HEK293 (cell line): ENCODE results near the gene GSS.

ENCODE experiments used
- CTCF ChIA-PET: fragments of 350-600 bp; formaldehyde crosslinking; extraction: SDS; loops from one replicate; lab custom pipeline; 2021; ENCODE audit warnings: antibody characterized with exemption; lab: Yijun Ruan, JAX
- POLR2A ChIA-PET: fragments of 300-600 bp; formaldehyde crosslinking; extraction: SDS; loops from one replicate; lab custom pipeline; 2020; ENCODE audit warnings: antibody characterized with exemption, inconsistent platforms; lab: Yijun Ruan, JAX
- H3K27ac ChIP-seq: fragments of 200-500 bp; sonication (Bioruptor generic); 2 replicates; pipeline ENCODE4 v1.5.1; 2014; ENCODE audit warnings: low read depth, low read length, control low read depth, inconsistent platforms; ENCODE audit errors: extremely low read depth
- H3K36me3 ChIP-seq, 2 experiments: fragments of 200-500 bp in 1 of 2; sonication (Bioruptor generic) in 1 of 2; 1 replicate in 1 of 2; 2 replicates in 1 of 2; pipeline ENCODE4 v1.5.1; 2014 to 2017; ENCODE audit warnings: inconsistent platforms in 2 of 2, low read length in 2 of 2; ENCODE audit not compliant: control insufficient read depth in 2 of 2, insufficient read depth in 1 of 2
- H3K4me1 ChIP-seq: fragments of 200-500 bp; sonication (Bioruptor generic); 2 replicates; pipeline ENCODE4 v1.5.1; 2014; ENCODE audit warnings: mild to moderate bottlenecking, low read length, inconsistent platforms; ENCODE audit not compliant: control insufficient read depth, insufficient read depth
- H3K4me3 ChIP-seq: 2 replicates; pipeline ENCODE4 v1.5.1; 2011; ENCODE audit warnings: low read depth, mild to moderate bottlenecking, control low read depth, low read length, moderate library complexity
- H3K9me3 ChIP-seq: fragments of 200-500 bp; sonication (Bioruptor generic); 2 replicates; pipeline ENCODE4 v1.5.1; 2014; ENCODE audit warnings: low read depth, low read length, inconsistent platforms; ENCODE audit not compliant: control insufficient read depth, insufficient read depth
- ATF2 ChIP-seq: fragments of 450-650 bp; formaldehyde crosslinking; IDR thresholded peaks from 2 replicates; pipeline ENCODE4 v1.5.1; 2016; ENCODE audit warnings: missing biosample characterization, missing genetic modification characterization, low read depth
- FEZF1 ChIP-seq: fragments of 450-650 bp; formaldehyde crosslinking; IDR thresholded peaks from 2 replicates; pipeline ENCODE4 v1.5.1; 2016; ENCODE audit warnings: missing biosample characterization, missing genetic modification characterization
- KLF9 ChIP-seq: fragments of 450-650 bp; formaldehyde crosslinking; IDR thresholded peaks from 2 replicates; pipeline ENCODE4 v1.5.1; 2016; ENCODE audit warnings: missing biosample characterization, missing genetic modification characterization, low read depth
- PATZ1 ChIP-seq: fragments of 450-650 bp; formaldehyde crosslinking; IDR thresholded peaks from 2 replicates; pipeline ENCODE4 v1.5.1; 2016; ENCODE audit warnings: missing biosample characterization, missing genetic modification characterization
- PRDM10 ChIP-seq: fragments of 450-650 bp; formaldehyde crosslinking; IDR thresholded peaks from 2 replicates; pipeline ENCODE4 v1.5.1; 2016; ENCODE audit warnings: missing biosample characterization, missing genetic modification characterization
- SP3 ChIP-seq: fragments of 450-650 bp; formaldehyde crosslinking; IDR thresholded peaks from 2 replicates; pipeline ENCODE4 v1.5.1; 2016; ENCODE audit warnings: missing biosample characterization, missing genetic modification characterization
- TSHZ1 ChIP-seq: fragments of 450-650 bp; formaldehyde crosslinking; IDR thresholded peaks from 2 replicates; pipeline ENCODE4 v1.5.1; 2016; ENCODE audit warnings: missing biosample characterization, missing genetic modification characterization, borderline replicate concordance
- YY2 ChIP-seq: fragments of 450-650 bp; formaldehyde crosslinking; IDR thresholded peaks from 2 replicates; pipeline ENCODE4 v1.5.1; 2016; ENCODE audit warnings: missing biosample characterization, missing genetic modification characterization
- ZBTB44 ChIP-seq: fragments of 450-650 bp; IDR thresholded peaks from 2 replicates; pipeline ENCODE4 v1.5.1; 2018; ENCODE audit warnings: missing biosample characterization, mild to moderate bottlenecking, missing genetic modification characterization
- ZEB2 ChIP-seq: fragments of 450-650 bp; formaldehyde crosslinking; IDR thresholded peaks from 2 replicates; pipeline ENCODE4 v1.5.1; 2016; ENCODE audit warnings: missing biosample characterization, missing genetic modification characterization
- ZNF157 ChIP-seq: fragments of 450-650 bp; formaldehyde crosslinking; IDR thresholded peaks from 2 replicates; pipeline ENCODE4 v1.5.1; 2016; ENCODE audit warnings: missing biosample characterization, missing genetic modification characterization
- ZNF175 ChIP-seq: fragments of 450-650 bp; formaldehyde crosslinking; IDR thresholded peaks from 2 replicates; pipeline ENCODE4 v1.5.1; 2016; ENCODE audit warnings: missing biosample characterization, missing genetic modification characterization
- ZNF341 ChIP-seq: fragments of 450-650 bp; formaldehyde crosslinking; IDR thresholded peaks from 2 replicates; pipeline ENCODE4; 2016; ENCODE audit warnings: low read depth, missing biosample characterization, missing genetic modification characterization
- ZNF366 ChIP-seq: fragments of 450-650 bp; formaldehyde crosslinking; conservative IDR thresholded peaks from 2 replicates; pipeline ENCODE4 v1.5.1; 2016; ENCODE audit warnings: missing biosample characterization, missing genetic modification characterization
- ZNF518A ChIP-seq: fragments of 450-650 bp; formaldehyde crosslinking; conservative IDR thresholded peaks from 2 replicates; pipeline ENCODE4 v1.5.1; 2016; ENCODE audit warnings: low read depth, missing biosample characterization, missing genetic modification characterization
- ZNF704 ChIP-seq: fragments of 450-650 bp; formaldehyde crosslinking; IDR thresholded peaks from 2 replicates; pipeline ENCODE4 v1.5.1; 2016; ENCODE audit warnings: missing biosample characterization, missing genetic modification characterization

GSS gene

GRCh38 chr20:34943808-34944567, 11.6 kb downstream of the GSS start:
- CTCF ChIA-PET: interaction anchor here (1.0 to 1.1 kb wide), 3 partner anchors 69 to 110 kb away, joined by 3 read pairs; no protein-coding TSS in a partner anchor
- Histone ChIP-seq H3K4me3 (no peak overlapping the region), H3K27ac (peak overlapping the region; percentile 37; the same call in 1 of the 2 replicates), H3K36me3 (peaks cover 5 to 77% of the 10 kb centered on the region in 2 experiments), H3K4me1 (no peaks in the 10 kb centered on the region), H3K9me3 (no peaks in the 10 kb centered on the region)
- POLR2A ChIA-PET: interaction anchor here (0.5 to 0.8 kb wide), 2 partner anchors 12 to 445 kb away, joined by 3 read pairs; partner anchors contain the start of genes GSS and MYH7B
- TF ChIP-seq ZNF366 (tag by site-specific recombination) (peak; percentile 36), KLF9 (no peak), ZNF157 (no peak), FEZF1 (tag by site-specific recombination) (0 out of 2 replicates have a peak, but pooled peaks have one; percentile 17), ZNF175 (no peak), PATZ1 (tag by site-specific recombination) (no peak), ATF2 (tag by site-specific recombination) (no peak), ZEB2 (tag by site-specific recombination) (0 out of 2 replicates have a peak, but pooled peaks have one; percentile 20), PRDM10 (peak; percentile 71), ZNF341 (no peak), SP3 (peak; percentile 15; the same call in 1 of the 2 replicates), ZNF518A (tag by site-specific recombination) (peak; percentile 50; the same call in 1 of the 2 replicates), TSHZ1 (tag by site-specific recombination) (no peak), ZBTB44 (peak; percentile 62), YY2 (tag by site-specific recombination) (no peak), ZNF704 (tag by site-specific recombination) (no peak)
